Measurements from ENCODE around the gene STK33.

Gene STK33

DNA sequence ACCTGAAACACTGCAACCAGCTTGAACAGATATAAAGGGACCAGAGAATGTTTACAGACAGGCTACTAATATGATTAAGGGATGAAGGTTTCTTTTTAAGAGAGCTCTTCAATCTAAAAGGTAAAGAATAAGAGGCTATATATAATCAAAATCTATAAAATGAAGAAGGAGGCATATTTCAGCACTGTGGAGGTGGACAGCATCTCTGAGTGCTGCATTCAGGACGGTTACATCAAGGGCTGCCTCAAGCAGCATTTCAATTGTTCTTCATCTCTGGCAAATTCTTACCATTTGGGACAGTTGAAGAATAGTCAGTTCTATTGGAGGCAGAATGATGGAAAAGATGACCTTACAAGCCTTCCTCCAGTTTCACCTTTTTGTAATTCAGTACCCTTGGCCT lies 190.7 kb downstream of the STK33 start:
- no peak for DNase-seq

DNA sequence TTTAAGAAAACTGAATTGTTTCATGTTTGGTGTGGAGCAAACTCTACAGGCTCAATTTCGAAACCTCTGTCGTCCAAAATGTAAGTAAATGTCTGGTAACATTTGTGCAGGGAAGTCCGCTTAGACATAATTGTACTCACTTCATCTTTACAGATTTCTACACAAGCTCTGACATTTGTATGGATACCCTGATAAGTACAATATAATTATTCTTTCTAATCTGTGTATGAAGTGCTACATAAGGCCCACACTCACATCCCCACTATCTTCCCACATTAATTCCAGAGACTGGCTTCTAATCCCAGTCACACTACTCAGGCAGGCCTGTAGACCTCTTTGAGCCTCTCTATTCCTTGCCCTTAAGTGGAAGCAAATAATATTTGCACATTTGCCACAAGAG lies 201.1 kb downstream of the STK33 start:
- no peak for DNase-seq

DNA sequence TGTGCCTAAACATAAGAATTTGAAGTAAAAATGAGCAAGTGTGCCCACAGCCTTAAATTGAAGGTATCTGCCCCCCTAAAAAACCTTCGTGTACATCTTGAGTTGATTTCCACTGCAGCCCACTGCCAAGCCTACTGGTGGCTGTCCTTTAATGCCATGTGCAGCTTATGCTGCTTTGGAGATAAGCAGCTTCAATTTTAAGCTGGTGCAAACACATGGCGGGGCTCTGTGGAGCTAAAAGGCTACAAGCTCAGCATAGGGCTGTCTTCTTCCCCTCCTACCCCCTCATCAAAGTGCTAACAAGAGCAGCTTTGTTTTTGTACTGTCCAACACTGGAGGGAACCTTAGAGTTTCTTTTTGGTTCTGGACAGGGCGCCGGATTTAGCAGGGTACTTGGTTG lies 201.9 kb downstream of the STK33 start:
- no peak for DNase-seq

DNA sequence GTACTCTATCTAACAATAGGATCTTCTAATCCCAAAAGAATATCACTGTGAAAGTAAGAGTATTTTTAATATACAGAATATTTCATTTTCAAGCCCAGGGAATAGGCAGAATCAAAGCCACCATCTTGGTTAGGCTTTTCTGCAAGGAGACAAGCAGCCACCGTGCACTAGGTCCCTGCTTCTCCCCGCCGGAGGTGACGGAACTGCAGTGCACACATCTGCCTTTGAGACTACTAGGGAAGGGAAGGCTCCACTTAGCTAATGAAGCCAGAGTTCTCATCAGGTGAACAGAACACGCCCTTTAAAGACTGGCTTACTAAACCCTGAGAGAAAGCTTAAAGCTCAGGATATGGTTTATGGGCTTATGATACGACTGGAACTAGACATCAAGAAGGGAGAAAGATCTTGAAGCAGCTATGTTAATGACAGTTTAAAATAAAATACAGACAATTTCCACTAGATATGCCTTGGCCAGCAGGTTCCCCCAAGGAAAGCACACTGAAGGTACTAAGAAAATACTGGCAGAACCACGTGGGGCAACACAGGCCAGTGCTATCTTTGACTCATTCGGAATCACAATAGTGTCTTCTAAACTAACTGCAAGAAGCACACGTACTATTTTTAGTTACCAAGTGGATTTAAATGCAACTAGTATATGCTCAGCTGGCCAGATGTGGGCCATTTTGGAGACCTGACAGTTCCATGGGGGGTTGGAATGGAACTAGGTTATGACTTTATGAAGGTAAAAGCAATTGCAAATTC lies 203.0 kb downstream of the STK33 start:
- DNase-seq = no peak

DNA sequence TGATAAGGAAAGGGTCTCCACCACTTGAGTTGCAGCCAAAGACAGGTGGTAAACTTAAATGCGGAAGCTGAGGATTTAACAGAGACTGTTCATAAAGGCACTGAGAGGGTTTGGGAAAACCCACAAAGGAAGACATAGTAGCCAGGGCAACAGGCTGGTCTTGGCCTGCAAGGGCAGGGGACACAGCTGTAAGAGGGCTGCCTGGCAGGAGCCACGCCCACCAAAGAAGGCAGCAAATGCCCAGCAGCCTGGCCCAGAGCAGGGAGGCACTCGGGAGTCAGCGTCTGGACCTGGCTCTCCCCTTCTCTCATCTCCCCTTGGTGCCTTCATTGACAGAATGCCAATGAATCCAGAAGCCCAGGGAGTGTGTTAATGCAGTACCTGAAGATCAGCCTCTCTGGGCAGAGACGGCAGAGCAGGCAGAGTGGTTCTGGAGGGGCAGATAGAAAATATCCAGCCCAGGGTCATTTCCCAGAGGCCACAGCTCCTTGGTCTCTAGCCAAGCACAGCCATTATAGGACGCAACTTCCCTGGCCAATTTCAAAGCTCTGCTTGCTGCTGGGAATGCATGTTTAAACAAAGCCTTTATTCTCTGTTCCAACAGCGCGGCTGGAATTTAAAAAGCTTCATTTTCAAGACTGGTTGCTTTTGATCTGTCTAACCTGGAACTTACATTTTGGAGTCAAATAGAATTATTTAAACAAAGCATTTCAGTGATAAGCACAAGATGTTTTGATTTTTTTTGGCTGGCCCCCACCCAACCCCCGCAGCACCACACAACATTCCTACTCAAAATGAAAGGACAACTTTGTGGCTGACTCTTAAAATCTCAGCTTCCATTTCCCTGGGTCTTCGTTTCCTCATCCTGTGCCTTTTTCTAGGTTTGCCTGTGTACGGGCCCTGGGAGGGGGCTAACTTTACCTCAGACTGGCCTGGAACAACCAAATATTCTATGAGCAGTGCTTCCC lies 204.7 kb downstream of the STK33 start:
- no peak for DNase-seq

DNA sequence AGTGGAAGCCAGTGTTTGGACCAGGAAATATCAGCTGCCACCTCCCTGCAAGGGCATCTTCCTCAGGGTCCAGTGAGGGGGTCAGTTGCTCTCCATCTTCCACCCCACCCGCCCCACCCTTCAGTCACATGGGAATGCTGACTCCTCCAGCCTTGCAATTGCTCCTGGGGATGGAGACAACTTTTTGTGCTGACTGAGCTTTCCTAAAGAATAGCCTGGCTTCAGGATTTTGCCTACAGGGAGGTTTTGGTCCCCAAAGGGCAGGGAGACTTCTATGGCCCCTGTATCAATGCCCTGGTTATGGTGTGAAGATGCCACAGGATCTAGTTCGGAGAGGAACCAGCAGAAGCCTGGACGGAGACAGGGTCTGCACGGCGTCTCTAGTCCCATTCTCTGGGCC lies 206.3 kb downstream of the STK33 start:
- no peak for DNase-seq

DNA sequence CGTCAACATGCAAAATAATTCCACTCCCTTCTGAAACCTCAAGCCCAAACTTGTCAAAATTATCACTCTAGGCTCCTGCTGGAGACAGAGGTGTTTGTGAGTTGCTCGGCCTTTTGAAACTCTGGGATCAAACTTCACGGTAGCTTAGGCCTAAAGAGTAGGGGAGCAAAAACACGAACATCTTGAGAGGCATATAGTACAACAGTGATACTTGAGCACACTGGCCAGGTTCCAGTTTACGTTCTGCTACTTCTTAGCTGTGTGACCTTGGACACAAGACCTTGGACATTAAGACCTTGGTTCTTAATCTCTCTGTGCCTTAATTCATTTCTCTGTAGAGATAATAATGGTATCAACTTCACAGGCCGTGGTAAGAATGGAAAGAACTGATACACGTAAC lies 206.9 kb downstream of the STK33 start:
- no peak for DNase-seq

DNA sequence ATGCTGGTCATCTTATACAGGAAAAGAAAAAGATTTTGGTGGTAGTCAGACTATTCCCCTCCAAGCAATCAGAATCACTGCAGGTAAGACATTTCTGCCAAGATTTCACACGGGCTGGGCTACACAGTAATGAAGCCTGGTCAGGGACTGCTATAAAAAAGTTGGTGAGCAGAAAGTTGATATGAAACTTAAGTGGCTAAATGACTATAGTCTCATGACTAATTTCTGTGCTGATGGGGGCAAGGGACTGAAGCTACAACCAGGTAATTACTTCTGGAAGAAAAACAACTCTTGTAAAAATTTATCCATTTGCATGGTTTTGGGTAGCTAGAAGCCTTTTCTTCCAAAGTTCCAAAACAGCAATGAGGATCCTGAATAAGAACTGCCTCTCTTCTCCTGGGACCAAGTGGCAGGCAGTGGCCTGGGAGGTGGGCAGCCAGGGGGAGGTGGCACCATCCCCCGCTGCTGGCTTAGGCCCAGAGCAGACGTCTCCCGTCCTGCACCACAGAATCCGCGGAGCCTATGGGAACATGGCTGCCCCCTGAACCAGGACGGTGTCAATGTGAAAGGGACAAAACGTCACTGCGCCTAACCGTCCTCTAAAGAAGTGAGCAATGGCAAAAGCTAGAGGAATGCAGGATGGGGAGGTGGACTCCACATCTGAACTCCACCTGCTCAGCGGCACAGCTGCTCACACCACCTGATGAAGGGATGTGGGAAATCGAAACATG lies 207.7 kb downstream of the STK33 start:
- no peak for DNase-seq

DNA sequence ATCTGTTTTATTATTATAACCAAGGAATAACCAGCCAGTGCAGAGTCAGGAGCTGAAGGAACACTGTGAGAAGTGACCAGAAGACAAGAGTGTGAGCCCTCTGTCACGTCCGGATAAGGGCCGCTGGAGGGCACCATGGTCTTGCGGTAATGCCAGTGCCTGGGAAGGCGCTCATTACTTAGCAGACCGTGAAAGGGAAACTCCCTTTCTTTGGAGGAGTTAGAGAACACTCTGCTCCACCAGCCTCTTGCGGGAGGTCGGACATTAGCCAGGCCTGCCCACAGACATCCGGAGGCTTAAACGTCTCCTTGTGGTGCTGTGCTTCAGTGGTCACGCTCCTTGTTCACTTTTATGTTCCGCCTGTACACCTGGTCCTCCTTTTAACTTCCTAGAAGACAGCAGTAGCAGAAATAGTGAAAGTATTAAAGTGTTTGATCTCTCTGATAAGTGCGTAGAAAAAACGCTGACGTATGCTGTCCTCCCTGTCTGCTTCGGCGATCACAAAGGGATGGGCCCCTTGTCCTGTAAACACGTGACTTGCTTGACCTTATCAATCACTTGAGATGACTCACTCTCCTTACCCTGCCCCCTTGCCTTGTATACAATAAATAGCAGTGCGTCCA lies 209.7 kb downstream of the STK33 start:
- DNase-seq = no peak

DNA sequence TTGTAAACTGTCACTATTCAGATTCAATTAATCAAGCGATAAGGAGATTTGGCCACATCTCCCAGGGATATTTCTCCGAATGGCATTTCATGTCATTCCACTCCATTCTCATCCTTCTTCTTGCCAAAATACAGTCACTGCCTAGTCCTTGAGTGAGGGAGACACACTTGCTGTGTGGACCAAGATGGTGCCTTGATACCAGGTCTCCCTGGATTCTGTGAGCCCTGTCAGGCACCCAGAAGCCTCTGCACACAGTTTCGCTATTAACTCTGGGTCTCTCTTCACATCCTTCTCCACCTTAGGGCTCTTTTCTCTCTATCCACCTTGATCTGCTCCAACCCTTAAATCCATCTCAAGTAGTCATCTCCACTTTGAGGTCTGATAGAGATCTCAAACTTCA lies 210.4 kb downstream of the STK33 start:
- no peak for DNase-seq

DNA sequence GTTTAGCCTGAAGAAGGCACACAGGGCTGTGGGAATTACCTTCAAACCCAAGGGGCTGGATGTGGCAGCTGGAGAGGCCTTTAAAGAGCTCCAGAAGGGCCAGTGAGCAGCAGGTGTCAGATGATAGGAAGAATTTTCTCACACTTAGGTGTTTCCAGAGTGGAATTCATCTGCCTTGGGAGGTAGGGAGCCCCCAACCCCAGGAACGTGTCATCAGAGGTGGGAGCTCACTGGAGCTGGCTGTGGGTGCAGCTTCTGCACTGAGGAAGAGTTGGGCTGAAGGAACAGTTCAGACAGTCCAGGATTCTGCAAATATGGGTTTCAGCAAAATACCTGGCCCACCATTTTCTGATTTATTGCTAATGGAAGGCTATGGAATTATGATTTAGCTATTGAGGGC lies 210.8 kb downstream of the STK33 start:
- DNase-seq = no peak

DNA sequence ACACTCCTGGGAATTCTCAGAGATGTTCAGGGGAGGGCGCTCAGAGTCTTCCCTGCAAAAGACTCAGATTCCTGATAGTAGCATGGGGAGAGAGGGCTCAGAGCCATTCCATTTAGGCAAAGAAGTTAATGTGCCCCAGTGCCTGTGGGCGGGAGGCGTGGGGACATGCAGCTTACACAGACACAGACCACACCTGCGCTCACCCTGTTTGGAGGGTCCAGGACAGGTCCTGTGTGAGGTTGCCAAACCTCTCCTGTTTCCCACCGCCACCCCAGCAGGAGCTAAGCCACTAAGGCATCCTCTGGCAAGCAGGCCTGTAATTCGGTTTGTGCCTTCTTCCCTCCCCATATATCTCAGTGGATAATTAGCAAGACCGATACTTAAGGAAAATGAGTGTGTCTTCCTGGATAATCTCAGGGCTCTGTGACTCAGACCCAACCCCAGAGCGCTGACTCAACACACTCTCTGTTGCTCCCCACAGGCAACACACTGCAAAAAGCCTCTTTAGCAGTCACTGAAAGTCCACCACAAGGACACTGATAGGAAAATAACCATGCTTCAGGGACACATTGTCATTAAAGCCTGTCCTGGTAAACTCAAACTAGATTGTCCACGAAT lies 211.5 kb downstream of the STK33 start:
- DNase-seq = no peak

DNA sequence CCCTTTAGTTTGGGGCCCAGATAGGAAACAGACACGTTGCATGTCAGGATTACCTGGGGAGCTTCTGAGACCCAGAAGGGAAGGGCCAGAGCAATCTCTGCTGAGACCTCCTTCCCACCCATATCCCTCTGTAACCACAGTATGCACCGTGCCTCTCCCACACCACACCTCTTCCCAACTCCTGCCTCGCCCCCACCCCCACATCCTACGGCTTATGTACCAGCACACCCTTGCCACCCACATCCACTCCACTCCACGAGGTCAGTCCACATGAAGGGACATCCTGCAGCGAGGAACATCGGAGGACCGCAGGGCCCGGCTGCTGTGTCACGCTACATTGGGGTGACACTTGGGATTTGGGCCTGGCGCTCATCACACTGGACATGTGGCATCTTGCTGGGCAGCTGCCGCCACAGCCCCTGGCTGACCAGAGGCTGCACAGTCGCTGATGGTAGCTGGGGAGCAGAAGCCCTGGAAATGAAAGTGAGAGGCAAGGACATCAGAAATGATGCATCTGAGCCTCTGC lies 212.1 kb downstream of the STK33 start:
- DNase-seq = no peak

DNA sequence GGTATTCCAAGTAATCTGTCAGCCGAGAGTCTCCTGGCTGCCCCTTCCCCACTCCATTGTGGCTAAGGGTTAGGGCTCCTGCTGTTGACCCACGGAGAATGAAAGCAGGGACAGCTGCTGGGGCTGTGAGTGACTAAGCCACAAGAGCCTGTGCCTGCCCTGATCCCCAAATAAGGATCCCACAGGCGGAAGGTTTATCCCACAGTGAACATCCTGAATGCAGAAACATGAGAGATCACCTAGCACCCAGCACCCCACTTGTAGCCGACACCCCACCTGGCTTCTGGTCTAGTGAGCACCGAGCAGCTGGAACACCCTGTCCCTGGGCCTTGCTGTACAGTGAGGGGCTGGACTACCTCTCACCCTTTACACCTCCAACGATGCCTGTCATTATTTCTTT lies 212.7 kb downstream of the STK33 start:
- no peak for DNase-seq

DNA sequence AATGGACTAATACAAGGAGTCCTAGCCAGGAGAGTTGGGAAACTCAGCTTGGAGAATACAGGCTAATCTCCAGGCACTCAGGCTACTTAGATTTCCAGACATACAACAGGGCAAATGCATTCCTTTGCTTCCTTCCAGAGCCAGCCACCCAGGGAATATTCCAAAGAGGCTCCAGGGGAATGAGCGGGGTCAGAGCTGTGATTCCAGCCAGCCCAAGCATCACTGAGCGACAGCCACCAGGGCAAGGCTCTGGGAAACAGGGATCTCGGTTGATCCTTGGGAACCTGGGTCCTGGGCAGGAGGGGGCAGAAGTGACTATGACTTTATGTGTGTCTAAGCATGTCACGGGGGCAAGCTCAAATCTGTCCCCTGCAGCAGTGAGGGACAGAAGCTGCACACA lies 218.1 kb downstream of the STK33 start:
- no peak for DNase-seq

DNA sequence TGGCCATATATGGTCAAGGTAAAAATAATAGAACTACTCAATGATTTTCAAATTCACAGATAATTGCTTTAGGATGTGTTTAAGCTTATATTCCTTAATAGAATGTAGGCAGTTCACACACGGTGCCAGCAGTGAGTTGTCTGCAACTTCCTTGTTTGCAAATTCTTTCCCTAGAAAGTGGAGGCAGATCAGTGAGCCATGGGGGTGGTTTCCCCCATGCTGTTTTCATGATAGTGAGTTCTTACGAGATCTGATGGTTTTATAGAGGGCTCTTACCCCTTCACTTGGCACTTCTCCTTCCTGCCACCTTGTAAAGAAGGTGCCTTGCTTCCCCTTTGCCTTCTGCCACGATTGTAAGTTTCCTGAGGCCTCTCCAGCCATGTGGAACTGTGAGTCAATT lies 218.6 kb downstream of the STK33 start:
- DNase-seq = no peak

DNA sequence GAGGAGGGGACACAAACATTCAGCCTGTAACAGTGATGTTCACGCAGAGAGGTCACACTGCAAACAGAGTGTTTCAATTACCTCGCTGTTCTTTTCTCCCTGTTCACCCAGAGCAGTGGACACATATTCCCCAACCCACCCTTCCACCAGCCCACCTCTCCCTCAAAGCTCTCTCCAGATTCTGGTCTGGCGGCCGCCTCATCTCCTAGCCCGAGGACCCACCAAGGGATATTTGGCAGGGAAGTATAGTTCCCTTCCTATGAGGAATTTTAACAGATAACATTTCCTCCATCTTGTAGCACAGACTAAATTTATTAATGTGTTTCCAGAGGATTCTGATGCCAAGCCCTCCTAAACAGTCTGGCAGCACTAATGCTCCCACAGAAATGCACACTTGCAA lies 219.3 kb downstream of the STK33 start:
- no peak for DNase-seq

DNA sequence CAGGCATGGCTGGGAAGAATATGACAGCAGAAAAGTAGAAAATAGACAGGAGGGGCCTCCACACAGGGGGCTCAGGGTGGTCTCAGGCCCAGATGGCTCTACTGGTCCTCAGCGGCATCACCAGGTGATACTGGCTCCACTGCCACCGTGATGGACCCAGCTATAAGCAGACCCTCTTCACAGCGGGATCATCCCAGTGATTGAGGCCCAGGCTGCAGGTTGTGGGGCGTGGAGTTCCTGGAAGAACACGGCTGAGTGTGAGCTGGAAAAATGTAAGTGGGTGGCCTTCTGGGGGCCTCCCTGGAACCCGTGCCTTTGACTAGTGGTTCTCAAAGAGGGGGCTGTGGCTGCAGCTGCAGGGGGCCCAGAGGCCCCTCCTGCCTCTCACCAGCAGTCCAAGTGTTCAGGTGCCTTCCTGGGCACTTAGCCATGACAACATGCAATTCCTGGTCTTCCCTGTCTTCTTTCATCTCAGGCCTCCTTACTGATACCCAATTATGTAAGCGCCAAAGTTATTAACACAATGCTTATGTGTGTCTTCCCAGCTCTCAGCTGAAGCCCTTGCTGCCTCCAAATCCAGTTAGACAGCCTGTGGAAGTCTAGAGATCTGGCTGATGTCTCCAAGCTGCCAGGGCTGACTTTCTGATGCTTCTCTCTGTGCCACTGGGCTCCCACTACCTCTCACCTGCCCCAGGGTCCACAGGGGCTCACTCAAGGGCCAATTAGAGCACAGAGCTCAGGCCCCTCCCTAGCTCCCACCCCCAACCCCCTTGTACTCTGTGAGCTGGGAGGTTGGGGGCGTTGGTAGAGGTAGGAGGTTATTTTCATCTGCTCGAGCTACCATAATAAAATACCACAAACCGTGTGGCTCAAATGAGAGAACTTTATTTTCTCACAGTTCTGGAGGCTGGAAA lies 220.3 kb downstream of the STK33 start:
- DNase-seq = no peak

DNA sequence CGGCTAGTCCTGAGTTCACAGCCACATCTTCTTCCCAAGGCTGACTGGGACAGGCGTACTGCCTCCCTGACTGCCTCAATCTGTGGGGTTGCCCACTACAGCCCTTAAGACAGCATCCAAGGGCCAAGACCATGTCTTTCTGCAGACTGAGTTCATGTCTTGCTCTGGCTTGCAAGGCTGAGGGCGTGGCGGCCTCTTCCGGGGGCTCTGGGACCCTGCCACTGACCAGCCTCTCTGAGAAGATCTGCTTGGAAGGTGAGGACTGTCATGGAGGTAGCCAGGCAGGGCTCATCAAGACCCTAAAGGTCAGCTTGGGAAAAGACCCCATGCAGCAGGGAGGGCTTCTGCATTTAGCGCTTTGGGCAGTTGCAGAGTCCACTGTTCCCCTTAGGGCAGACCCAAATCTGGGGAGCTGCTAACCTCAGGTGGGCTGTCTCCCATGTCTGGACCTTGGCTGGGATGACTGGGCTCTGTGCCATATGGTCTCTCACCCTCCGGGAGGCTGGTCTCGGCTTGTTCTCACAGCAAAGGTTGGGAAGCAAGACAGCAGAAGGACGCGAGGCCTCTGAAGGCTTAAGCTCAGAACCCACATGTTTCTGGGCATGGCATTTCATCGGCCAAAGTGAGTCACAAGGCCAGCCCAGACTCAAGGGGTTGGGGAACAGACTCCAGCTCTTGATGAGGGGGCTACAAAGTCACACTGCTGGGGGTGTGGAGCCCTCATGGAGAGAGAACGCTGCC lies 221.2 kb downstream of the STK33 start:
- DNase-seq = no peak

DNA sequence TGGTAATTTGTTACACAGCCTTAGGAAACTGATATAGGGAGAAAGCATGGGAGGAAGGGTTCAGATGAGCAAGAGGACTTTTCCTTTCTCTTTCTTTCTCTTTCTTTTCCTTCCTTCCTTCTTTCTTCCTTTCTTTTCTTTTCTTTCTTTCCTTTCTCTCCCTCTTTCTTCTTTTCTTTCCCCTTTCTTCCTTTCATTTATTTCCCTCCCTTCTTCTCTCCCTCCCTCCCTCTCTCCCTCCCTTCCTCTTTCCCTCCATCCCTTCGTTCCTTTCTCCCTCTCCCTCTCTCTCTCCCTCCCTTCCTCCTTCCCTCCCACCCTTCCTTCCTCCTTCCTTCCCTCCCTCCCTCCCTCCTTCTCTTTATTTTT lies 222.5 kb downstream of the STK33 start:
- DNase-seq = no peak
